ENCODE measurements around the gene ABCC5.
"Not testable (repeated sequence)": the region's sequence is repeated elsewhere in the genome, so short reads cannot be mapped to it uniquely, and the experiment has no call there.

The ABCC5 gene

GRCh38 chr3:184016811-184017671 is 643 bp downstream of the ABCC5 start:
- H3K4me1 ChIP-seq (ENCODE audit: control insufficient read depth, insufficient read depth, low read length), result peaks cover 8% of the 10 kb centered on the region
- H3K27me3 ChIP-seq (ENCODE audit: control insufficient read depth, insufficient read depth, low read length, poor library complexity, severe bottlenecking), result no peaks in the 10 kb centered on the region
- WGBS, 2 experiments, result 18 to 20% methylated on average over 57 of the region's 57 CpGs
- peak overlapping the region; percentile 79 for H3K27ac ChIP-seq (ENCODE audit: insufficient read depth, low read depth, low read length, poor library complexity, severe bottlenecking)
- peaks cover 5% of the 10 kb centered on the region for H3K36me3 ChIP-seq (ENCODE audit: control insufficient read depth, insufficient read depth, low read length)
- peak overlapping the region; percentile 99 for H3K4me3 ChIP-seq (ENCODE audit: insufficient read depth, low read depth, low read length)
- no peaks in the 10 kb centered on the region for H3K9me3 ChIP-seq (ENCODE audit: control insufficient read depth, low read length)

- peaks cover 8% of the 10 kb centered on the region for H3K4me1 ChIP-seq (ENCODE audit: control insufficient read depth, insufficient read depth, low read length)
- no peak overlapping the region for H3K4me3 ChIP-seq (ENCODE audit: insufficient read depth, low read depth, low read length)
- H3K27ac ChIP-seq (ENCODE audit: insufficient read depth, low read depth, low read length, poor library complexity, severe bottlenecking), result no peak overlapping the region
- no peaks in the 10 kb centered on the region for H3K27me3 ChIP-seq (ENCODE audit: control insufficient read depth, insufficient read depth, low read length, poor library complexity, severe bottlenecking)
- H3K36me3 ChIP-seq (ENCODE audit: control insufficient read depth, insufficient read depth, low read length), result peaks cover 10% of the 10 kb centered on the region
- 66 to 71% methylated on average over 5 of the region's 5 CpGs for WGBS, 2 experiments
- no peaks in the 10 kb centered on the region for H3K9me3 ChIP-seq (ENCODE audit: control insufficient read depth, low read length)
These were observed 1.5 kb downstream of the ABCC5 start for GRCh38 chr3:184016169-184016570.

GRCh38 chr3:184015381-184016019 is 2.2 kb downstream of the ABCC5 start:
- Histone ChIP-seq H3K4me1 (ENCODE audit: control insufficient read depth, insufficient read depth, low read length) (peaks cover 8% of the 10 kb centered on the region), H3K27me3 (ENCODE audit: control insufficient read depth, insufficient read depth, low read length, poor library complexity, severe bottlenecking) (no peaks in the 10 kb centered on the region), H3K27ac (ENCODE audit: insufficient read depth, low read depth, low read length, poor library complexity, severe bottlenecking) (no peak overlapping the region), H3K4me3 (ENCODE audit: insufficient read depth, low read depth, low read length) (no peak overlapping the region), H3K9me3 (ENCODE audit: control insufficient read depth, low read length) (no peaks in the 10 kb centered on the region), H3K36me3 (ENCODE audit: control insufficient read depth, insufficient read depth, low read length) (peaks cover 10% of the 10 kb centered on the region)
- WGBS, 2 experiments, result 90 to 92% methylated on average over 9 to 10 of the region's 10 CpGs

GRCh38 chr3:184011937-184012889 is 5.5 kb downstream of the ABCC5 start:
- WGBS, 2 experiments, result 93 to 95% methylated on average over 6 of the region's 6 CpGs
- no peak overlapping the region for H3K27ac ChIP-seq (ENCODE audit: insufficient read depth, low read depth, low read length, poor library complexity, severe bottlenecking)
- no peaks in the 10 kb centered on the region for H3K27me3 ChIP-seq (ENCODE audit: control insufficient read depth, insufficient read depth, low read length, poor library complexity, severe bottlenecking)
- H3K4me3 ChIP-seq (ENCODE audit: insufficient read depth, low read depth, low read length), result no peak overlapping the region
- no peaks in the 10 kb centered on the region for H3K9me3 ChIP-seq (ENCODE audit: control insufficient read depth, low read length)
- peaks cover 10% of the 10 kb centered on the region for H3K36me3 ChIP-seq (ENCODE audit: control insufficient read depth, insufficient read depth, low read length)
- H3K4me1 ChIP-seq (ENCODE audit: control insufficient read depth, insufficient read depth, low read length), result peaks cover 8% of the 10 kb centered on the region

- H3K4me1 ChIP-seq (ENCODE audit: control insufficient read depth, insufficient read depth, low read length), result peaks cover 5% of the 10 kb centered on the region
- no peaks in the 10 kb centered on the region for H3K9me3 ChIP-seq (ENCODE audit: control insufficient read depth, low read length)
- 100% methylated on average over 2 to 3 of the region's 4 CpGs for WGBS, 2 experiments
- peaks cover 10% of the 10 kb centered on the region for H3K36me3 ChIP-seq (ENCODE audit: control insufficient read depth, insufficient read depth, low read length)
- H3K27me3 ChIP-seq (ENCODE audit: control insufficient read depth, insufficient read depth, low read length, poor library complexity, severe bottlenecking), result no peaks in the 10 kb centered on the region
- no peak overlapping the region for H3K27ac ChIP-seq (ENCODE audit: insufficient read depth, low read depth, low read length, poor library complexity, severe bottlenecking)
- no peak overlapping the region for H3K4me3 ChIP-seq (ENCODE audit: insufficient read depth, low read depth, low read length)
These were observed 6.3 kb downstream of the ABCC5 start for GRCh38 chr3:184011230-184011876.

- H3K4me3 ChIP-seq (ENCODE audit: insufficient read depth, low read depth, low read length), result no peak overlapping the region
- H3K4me1 ChIP-seq (ENCODE audit: control insufficient read depth, insufficient read depth, low read length), result no peaks in the 10 kb centered on the region
- no peaks in the 10 kb centered on the region for H3K27me3 ChIP-seq (ENCODE audit: control insufficient read depth, insufficient read depth, low read length, poor library complexity, severe bottlenecking)
- no peaks in the 10 kb centered on the region for H3K9me3 ChIP-seq (ENCODE audit: control insufficient read depth, low read length)
- peaks cover 5% of the 10 kb centered on the region for H3K36me3 ChIP-seq (ENCODE audit: control insufficient read depth, insufficient read depth, low read length)
- 81 to 96% methylated on average over 2 to 3 of the region's 3 CpGs for WGBS, 2 experiments
- no peak overlapping the region for H3K27ac ChIP-seq (ENCODE audit: insufficient read depth, low read depth, low read length, poor library complexity, severe bottlenecking)
These were observed 9.5 kb downstream of the ABCC5 start for GRCh38 chr3:184008161-184008560.

- not testable (repeated sequence) for H3K9me3 ChIP-seq (ENCODE audit: control insufficient read depth, low read length); H3K27me3 ChIP-seq (ENCODE audit: control insufficient read depth, insufficient read depth, low read length, poor library complexity, severe bottlenecking); H3K36me3 ChIP-seq (ENCODE audit: control insufficient read depth, insufficient read depth, low read length); H3K4me3 ChIP-seq (ENCODE audit: insufficient read depth, low read depth, low read length); H3K4me1 ChIP-seq (ENCODE audit: control insufficient read depth, insufficient read depth, low read length); H3K27ac ChIP-seq (ENCODE audit: insufficient read depth, low read depth, low read length, poor library complexity, severe bottlenecking)
- WGBS, 2 experiments, result 90 to 93% methylated on average over 11 of the region's 11 CpGs
These were observed 10.4 kb downstream of the ABCC5 start for GRCh38 chr3:184007143-184007813.

- H3K9me3 ChIP-seq (ENCODE audit: control insufficient read depth, low read length), result no peaks in the 10 kb centered on the region
- no peak overlapping the region for H3K27ac ChIP-seq (ENCODE audit: insufficient read depth, low read depth, low read length, poor library complexity, severe bottlenecking)
- H3K27me3 ChIP-seq (ENCODE audit: control insufficient read depth, insufficient read depth, low read length, poor library complexity, severe bottlenecking), result no peaks in the 10 kb centered on the region
- no peak overlapping the region for H3K4me3 ChIP-seq (ENCODE audit: insufficient read depth, low read depth, low read length)
- no peaks in the 10 kb centered on the region for H3K36me3 ChIP-seq (ENCODE audit: control insufficient read depth, insufficient read depth, low read length)
- WGBS, 2 experiments, result 87 to 90% methylated on average over 11 of the region's 11 CpGs
- no peaks in the 10 kb centered on the region for H3K4me1 ChIP-seq (ENCODE audit: control insufficient read depth, insufficient read depth, low read length)
These were observed 11.7 kb downstream of the ABCC5 start for GRCh38 chr3:184005941-184006507.

- WGBS, 2 experiments, result 93 to 100% methylated on average over 1 to 2 of the region's 2 CpGs
These were observed 13.2 kb downstream of the ABCC5 start for GRCh38 chr3:184004476-184004875.

More at GRCh38 chr3:184004476-184004875, 13.2 kb downstream of the ABCC5 start:
- Histone ChIP-seq H3K4me1 (ENCODE audit: control insufficient read depth, insufficient read depth, low read length) (no peaks in the 10 kb centered on the region), H3K27me3 (ENCODE audit: control insufficient read depth, insufficient read depth, low read length, poor library complexity, severe bottlenecking) (no peaks in the 10 kb centered on the region), H3K36me3 (ENCODE audit: control insufficient read depth, insufficient read depth, low read length) (no peaks in the 10 kb centered on the region), H3K9me3 (ENCODE audit: control insufficient read depth, low read length) (no peaks in the 10 kb centered on the region), H3K4me3 (ENCODE audit: insufficient read depth, low read depth, low read length) (no peak overlapping the region), H3K27ac (ENCODE audit: insufficient read depth, low read depth, low read length, poor library complexity, severe bottlenecking) (no peak overlapping the region)
